HL-60/S4 (cell line): ENCODE data around the gene INTS1.

Experiments used
- in situ Hi-C: fragments of 300-500 bp; cut with MboI; formaldehyde crosslinking; loops from 2 replicates; pipeline ENCODE4 v1.14.3; 2022; ENCODE audit warnings: low sequenced_read_pairs

INTS1 gene

DNA sequence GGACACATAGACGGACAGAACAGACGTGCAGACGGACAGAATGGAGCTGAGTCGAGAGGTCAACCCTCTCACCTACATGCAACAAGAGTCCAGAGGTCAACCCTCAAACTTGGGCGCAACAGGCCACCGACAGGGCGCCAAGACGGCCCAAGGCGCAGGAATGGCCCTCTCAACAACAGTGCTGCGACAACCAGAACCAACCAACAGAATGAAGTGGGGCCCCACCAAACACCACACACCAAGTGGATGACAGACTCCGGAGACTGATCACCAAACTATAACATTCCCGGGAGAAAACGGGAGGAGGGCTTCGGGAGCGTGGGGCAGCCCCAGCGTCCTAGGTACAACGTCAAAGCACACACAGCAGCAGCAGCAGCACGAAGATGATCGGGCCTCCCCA lies 13.4 kb downstream of the INTS1 start:
- in situ Hi-C loops = no loop called here

DNA sequence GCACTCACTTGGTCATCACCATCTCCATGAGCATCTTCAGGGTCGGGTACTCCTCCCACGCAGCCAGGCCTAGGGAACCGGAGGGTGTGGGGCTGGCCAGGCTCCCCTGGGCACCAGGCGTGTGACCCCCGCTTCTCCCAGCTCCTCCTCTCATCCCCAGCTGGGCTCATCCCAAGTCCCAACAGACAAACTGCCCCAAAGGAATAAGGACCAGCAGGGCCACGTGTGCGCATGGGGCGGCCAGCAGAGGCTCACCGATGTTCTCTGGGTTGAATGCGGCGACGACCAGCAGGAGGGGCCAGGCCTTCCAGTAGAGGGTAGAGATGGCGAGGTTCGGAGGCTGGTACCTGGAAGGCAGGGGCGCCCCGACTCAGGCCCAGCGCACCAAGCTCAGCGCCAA lies 14.9 kb downstream of the INTS1 start:
- in situ Hi-C loops = no loop called here

- in situ Hi-C loops = no loop called here
Observed at GRCh38 chr7:1488016-1488415, 16.2 kb downstream of the INTS1 start.

DNA sequence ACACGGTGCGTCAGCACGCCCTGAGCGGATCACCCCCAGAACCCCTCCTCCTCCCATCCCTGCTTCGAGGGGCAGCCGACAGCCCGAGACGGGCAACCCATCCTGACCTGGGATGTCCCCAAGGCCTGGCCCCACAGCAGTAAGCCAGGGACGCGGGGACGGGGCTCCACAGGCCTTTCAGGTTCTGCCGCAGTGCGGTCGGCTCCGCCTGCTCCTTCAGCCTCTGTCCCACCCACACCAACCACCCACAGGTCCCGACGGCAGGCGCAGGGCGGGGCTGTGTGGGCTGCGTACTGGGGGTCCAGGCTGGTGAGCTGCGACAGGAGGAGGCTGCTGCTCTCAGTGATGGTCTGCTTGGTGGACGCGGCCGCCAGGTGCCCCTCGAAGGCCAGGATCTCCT lies 16.7 kb downstream of the INTS1 start:
- in situ Hi-C loops = no loop called here

- in situ Hi-C loops = no loop called here
Observed at GRCh38 chr7:1486571-1486970, 17.6 kb downstream of the INTS1 start.

DNA sequence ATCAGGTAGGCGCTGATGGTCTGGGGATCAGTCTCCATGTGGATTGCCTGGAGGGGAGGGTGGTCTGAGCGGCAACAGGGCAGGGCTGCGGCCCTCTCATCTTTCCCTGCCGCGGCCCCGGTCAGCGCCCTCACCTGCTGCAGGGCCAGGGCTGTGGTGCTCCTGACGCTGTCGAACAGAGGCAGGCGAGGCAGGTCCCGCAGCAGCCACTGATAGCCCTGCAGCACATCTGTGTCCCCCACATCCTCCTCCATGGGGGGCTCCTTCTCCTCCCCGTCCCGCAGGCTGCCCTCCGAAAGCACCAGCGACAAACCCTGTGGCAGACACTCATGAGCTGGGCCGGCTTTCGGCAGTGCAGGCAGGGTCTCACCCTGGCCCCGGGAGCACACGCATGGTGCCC lies 19.0 kb downstream of the INTS1 start:
- in situ Hi-C loops = no loop called here

GRCh38 chr7:1484569-1484968 lies 19.6 kb downstream of the INTS1 start:
- in situ Hi-C loops = no loop called here

DNA sequence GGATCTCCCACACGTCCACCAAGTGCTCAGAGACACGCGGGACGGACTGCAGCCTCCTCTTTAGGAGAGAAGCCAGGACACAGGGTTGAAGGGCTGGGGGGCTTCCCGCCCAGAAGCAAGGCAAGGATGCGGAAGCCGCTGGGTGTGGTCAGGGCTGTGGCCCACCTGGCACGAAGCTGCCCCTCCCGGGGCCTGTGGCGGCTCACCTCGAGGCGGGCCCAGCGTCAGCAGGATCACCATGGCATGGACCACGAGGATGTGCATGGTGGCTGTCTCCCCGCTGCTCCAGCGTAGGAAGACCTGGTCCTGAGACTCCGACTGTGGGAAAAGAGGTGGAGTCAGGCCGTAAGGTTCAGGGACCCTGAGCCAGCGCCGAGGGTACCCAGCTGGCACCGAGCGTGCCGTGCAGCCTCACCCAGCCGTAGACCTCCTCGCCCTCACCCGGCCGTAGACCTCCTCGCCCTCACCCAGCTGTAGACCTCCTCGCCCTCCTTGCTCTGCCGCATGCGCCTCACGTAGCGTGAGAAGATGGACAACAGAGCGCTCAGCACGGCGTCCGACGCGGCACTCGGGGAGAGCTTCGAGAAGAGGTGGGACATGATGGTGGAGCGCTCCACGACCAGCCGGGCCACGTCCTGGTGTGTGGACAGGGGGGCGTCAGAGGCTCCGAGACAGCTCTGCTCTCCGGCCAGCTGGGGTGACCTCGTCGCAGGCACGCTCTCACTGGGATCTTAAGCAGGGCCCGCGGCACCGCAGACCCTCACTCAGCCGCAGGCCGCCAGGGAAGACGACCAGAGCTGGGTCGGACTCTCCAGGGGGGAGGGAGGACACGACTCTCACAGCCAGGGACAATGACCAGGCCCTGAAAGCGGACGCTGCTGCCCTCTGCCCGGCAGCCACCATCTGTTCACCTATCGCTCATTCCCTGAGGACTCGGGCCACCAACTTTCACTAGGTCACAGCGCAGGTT lies 20.4 kb downstream of the INTS1 start:
- in situ Hi-C loops = no loop called here

GRCh38 chr7:1483079-1483478 lies 21.1 kb downstream of the INTS1 start:
- in situ Hi-C loops = no loop called here

DNA sequence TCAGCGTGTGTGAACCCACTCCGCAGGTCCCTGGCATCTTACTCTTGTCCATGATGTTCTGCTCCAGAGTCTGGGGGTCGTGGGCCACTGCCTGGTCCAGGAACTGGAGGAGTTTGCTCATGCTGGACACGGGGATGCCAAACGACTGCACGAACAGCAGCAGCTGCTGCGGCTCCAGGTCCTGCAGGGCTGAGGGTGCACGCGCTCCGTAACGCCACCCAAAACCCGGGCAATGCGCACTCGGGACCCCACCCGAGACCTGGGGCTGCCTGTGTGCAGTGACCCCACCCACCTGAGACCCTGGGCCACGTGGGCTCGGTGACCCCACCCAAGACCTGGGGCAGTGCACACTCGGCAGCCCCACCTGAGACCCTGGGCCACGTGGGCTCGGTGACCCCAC lies 22.9 kb downstream of the INTS1 start:
- in situ Hi-C loops = no loop called here

- in situ Hi-C loops = no loop called here
Observed at GRCh38 chr7:1480670-1481069, 23.5 kb downstream of the INTS1 start.

DNA sequence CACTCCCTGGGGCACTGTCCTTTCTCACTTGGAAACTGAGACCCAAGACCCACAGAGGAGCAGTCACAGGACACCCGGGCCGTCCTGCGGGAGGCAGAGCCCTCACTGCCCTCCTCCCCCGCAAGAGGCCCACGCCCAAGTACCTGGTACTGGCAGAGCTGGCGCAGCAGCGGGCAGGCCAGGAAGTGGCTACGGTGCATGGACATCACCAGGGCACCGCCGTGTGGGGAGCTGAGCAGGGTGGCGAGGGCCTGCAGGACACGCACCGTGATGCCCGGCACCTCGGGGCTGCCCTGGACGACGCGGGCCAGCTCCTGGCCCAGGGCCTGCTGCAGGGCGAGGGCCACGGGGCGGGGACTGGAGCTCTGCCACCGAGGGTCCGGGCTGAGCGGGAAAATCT lies 24.9 kb downstream of the INTS1 start:
- in situ Hi-C loops = no loop called here

GRCh38 chr7:1478480-1478879 lies 25.7 kb downstream of the INTS1 start:
- in situ Hi-C loops = no loop called here

DNA sequence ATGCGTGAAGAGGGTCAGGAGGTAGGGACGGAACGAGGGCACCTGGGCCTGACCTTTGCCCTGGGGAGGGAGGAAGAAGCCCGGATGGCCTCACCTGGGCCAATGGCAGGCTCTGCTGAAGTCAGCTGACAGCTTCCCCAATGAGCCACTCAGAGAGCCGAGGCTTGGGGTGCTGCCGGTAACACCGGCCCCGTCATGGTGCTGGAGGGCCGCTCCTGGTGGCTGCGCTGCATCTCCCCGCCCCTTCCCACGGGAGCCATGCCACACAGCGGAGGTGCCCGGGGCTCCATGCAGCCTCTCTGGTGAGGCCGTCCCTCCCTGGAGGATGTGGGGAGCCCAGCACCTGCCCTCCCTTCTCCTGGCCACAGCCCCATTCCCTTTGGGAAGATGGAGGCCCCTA lies 27.3 kb downstream of the INTS1 start:
- in situ Hi-C loops = no loop called here

DNA sequence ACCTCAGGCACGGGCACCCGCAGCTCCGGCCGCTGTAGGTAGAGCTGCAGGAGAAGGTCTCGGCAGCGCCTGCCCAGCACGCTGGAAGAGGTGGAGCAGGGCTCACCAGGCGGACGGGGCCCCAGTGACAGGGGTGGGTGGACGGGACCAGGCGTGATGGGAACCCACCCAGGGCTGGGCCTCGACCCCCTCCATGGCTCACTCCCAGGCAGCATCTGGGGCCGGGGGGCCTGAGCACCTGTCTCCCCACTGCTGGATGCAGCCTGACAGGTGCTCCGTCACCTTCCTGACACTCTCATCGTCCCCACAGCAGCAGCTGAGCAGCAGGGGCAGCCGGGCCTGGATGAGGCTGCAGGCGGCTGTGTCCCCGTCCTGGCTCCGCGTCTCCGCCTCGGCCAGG lies 28.2 kb downstream of the INTS1 start:
- in situ Hi-C loops = no loop called here

DNA sequence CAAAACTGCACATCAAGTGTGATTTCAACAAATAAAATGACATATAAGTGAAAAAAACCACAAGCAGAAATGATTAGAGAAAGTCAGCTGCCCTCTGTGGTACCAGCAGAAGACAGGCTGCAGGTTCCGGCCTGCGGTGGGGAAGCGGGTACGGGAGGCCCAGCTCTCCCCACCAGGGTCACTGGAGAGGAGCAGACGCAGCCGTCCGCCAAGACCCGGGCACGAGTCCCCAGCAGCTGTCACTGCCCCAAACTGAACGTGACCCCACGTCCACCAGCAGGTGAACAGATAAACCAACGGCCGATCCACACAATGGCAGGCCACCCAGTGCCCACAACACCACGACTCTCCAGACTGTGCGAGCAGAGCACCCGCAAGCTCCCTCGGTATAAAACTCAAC lies 28.8 kb downstream of the INTS1 start:
- in situ Hi-C loops = no loop called here

GRCh38 chr7:1474736-1475135 lies 29.5 kb downstream of the INTS1 start:
- in situ Hi-C loops = no loop called here

GRCh38 chr7:1473864-1474512 lies 30.2 kb downstream of the INTS1 start:
- in situ Hi-C loops = no loop called here

GRCh38 chr7:1470901-1471300 lies 33.3 kb downstream of the INTS1 start:
- in situ Hi-C loops = no loop called here

GRCh38 chr7:1468643-1469298 lies 35.4 kb downstream of the INTS1 start:
- in situ Hi-C loops = no loop called here

- in situ Hi-C loops = no loop called here
Observed at GRCh38 chr7:1468203-1468602, 36.0 kb downstream of the INTS1 start.
